A549 (cell line): ENCODE measurements around the gene CHRNA1. TPM values are rescaled to one million over a fixed set of nuclear protein-coding genes. Genes with fewer than 3 reads are reported as not detected.

Experiments
- ATAC-seq, 2 experiments: fragments of 200-7000 bp in 1 of 2; fragments of >200 bp in 1 of 2; cut with Nextera tagmentation in 1 of 2; cut with Tn5 transposase in 1 of 2; 3 replicates each; pipeline versions ENCODE4 v1.8.0 to v1.9.1; 2018 to 2020; ENCODE audit warnings: mild to moderate bottlenecking in 1 of 2, moderate library complexity in 1 of 2
- CTCF ChIA-PET: fragments of 300-600 bp; sonication (Branson Sonifier 250); formaldehyde crosslinking; extraction: SDS; loops from one replicate; lab custom pipeline; 2021; ENCODE audit warnings: antibody characterized with exemption, inconsistent platforms; lab: Yijun Ruan, JAX
- POLR2A ChIA-PET: fragments of 350-600 bp; formaldehyde crosslinking; extraction: SDS; loops from one replicate; lab custom pipeline; 2021; ENCODE audit warnings: antibody characterized with exemption, inconsistent platforms; lab: Yijun Ruan, JAX
- DNase-seq, 2 experiments: peaks; one replicate each; pipeline versions ENCODE4 v3.0.0 to v3.0.0-alpha.2; 2011 to 2016; ENCODE audit warnings: low read depth in 1 of 2, low spot score in 1 of 2
- FAIRE-seq: peaks from 2 replicates; lab custom pipeline; 2011; peaks lifted over from hg19 to GRCh38; lab: Jason Lieb, UNC
- H3K27ac ChIP-seq, 2 experiments: fragments of >200 bp; sonication (Bioruptor Twin); formaldehyde crosslinking; 3 replicates each; pipeline ENCODE4 v1.5.1; 2016 to 2017
- H3K4me1 ChIP-seq: fragments of >200 bp; sonication (Bioruptor Twin); formaldehyde crosslinking; 3 replicates; pipeline ENCODE4 v1.6.1; 2016
- H3K4me2 ChIP-seq: fragments of >200 bp; sonication (Bioruptor Twin); formaldehyde crosslinking; 3 replicates; pipeline ENCODE4 v1.6.1; 2016
- H3K4me3 ChIP-seq: fragments of >200 bp; sonication (Bioruptor Twin); formaldehyde crosslinking; 3 replicates; pipeline ENCODE4 v1.5.1; 2016
- H3K9me3 ChIP-seq: fragments of >200 bp; sonication (Bioruptor Twin); formaldehyde crosslinking; 3 replicates; pipeline ENCODE4 v1.6.1; 2016
- CHD4 ChIP-seq: fragments of 200-600 bp; sonication (generic); IDR thresholded peaks from 2 replicates; pipeline ENCODE4 v1.6.1; 2016; ENCODE audit warnings: antibody characterized with exemption, mild to moderate bottlenecking, borderline replicate concordance
- EHF ChIP-seq: fragments of 250-450 bp; sonication (Bioruptor Pico); IDR thresholded peaks from 2 replicates; pipeline ENCODE4 v1.5.0; 2020; ENCODE audit warnings: mild to moderate bottlenecking
- GATA3 ChIP-seq: IDR thresholded peaks from 2 replicates; pipeline ENCODE4 v1.6.1; 2012; ENCODE audit warnings: borderline replicate concordance
- HDAC2 ChIP-seq: fragments of 200-600 bp; sonication (generic); IDR thresholded peaks from 2 replicates; pipeline ENCODE4 v1.6.1; 2016
- JUN ChIP-seq, 2 experiments: fragments of >200 bp; sonication (Bioruptor Twin); formaldehyde crosslinking; IDR thresholded peaks; 2 replicates in 1 of 2; 3 replicates in 1 of 2; pipeline ENCODE4 v1.6.1; 2016 to 2017
- JUNB ChIP-seq: fragments of >200 bp; sonication (Bioruptor Twin); formaldehyde crosslinking; IDR thresholded peaks from 2 replicates; pipeline ENCODE4 v1.6.1; 2016
- KDM1A ChIP-seq: fragments of 200-600 bp; sonication (generic); IDR thresholded peaks from 2 replicates; pipeline ENCODE4 v1.6.1; 2016; ENCODE audit warnings: low read depth, mild to moderate bottlenecking
- KDM5A ChIP-seq: fragments of 200-600 bp; sonication (generic); IDR thresholded peaks from 2 replicates; pipeline ENCODE4 v1.6.1; 2016; ENCODE audit warnings: antibody characterized with exemption, mild to moderate bottlenecking
- MAFK ChIP-seq: fragments of 450-650 bp; IDR thresholded peaks from 2 replicates; pipeline ENCODE4 v1.6.1; 2014; ENCODE audit not compliant: partially characterized antibody
- PHF8 ChIP-seq: fragments of 200-600 bp; sonication (generic); IDR thresholded peaks from 2 replicates; pipeline ENCODE4 v1.6.1; 2016; ENCODE audit warnings: low read depth, mild to moderate bottlenecking, antibody characterized with exemption, moderate library complexity, borderline replicate concordance
- POLR2AphosphoS2 ChIP-seq: conservative IDR thresholded peaks from 2 replicates; pipeline ENCODE4 v1.6.1; 2012; ENCODE audit warnings: low read length, improper control_type of control experiment, inconsistent platforms
- RAD21 ChIP-seq, 2 experiments: fragments of >200 bp in 1 of 2; sonication (Bioruptor Twin) in 1 of 2; formaldehyde crosslinking in 1 of 2; IDR thresholded peaks in 1 of 2; conservative IDR thresholded peaks in 1 of 2; 2 replicates in 1 of 2; 3 replicates in 1 of 2; pipeline ENCODE4 v1.6.1; 2012 to 2018; ENCODE audit warnings: inconsistent platforms in 1 of 2
- RARB ChIP-seq: fragments of 250-450 bp; sonication (Bioruptor Pico); IDR thresholded peaks from 2 replicates; pipeline ENCODE4 v1.8.0; 2021; ENCODE audit warnings: mild to moderate bottlenecking, moderate library complexity
- RCOR1 ChIP-seq: fragments of 150-350 bp; IDR thresholded peaks from 2 replicates; pipeline ENCODE4 v1.6.1; 2014; ENCODE audit warnings: antibody characterized with exemption, low read length, low read depth
- REST ChIP-seq: fragments of 200-600 bp; sonication (generic); IDR thresholded peaks from 2 replicates; pipeline ENCODE4 v1.6.1; 2016; ENCODE audit warnings: antibody characterized with exemption, mild to moderate bottlenecking, moderate library complexity
- SREBF2 ChIP-seq: fragments of 450-650 bp; IDR thresholded peaks from 2 replicates; pipeline ENCODE4 v1.6.1; 2014; ENCODE audit warnings: mild to moderate bottlenecking, moderate library complexity
- ZC3H11A ChIP-seq: fragments of 450-650 bp; IDR thresholded peaks from 2 replicates; pipeline ENCODE4 v1.6.1; 2014; ENCODE audit warnings: antibody characterized with exemption, mild to moderate bottlenecking
- ZFP36 ChIP-seq: fragments of 450-650 bp; IDR thresholded peaks from 2 replicates; pipeline ENCODE4 v1.6.1; 2014; ENCODE audit warnings: borderline replicate concordance; ENCODE audit not compliant: partially characterized antibody
- ZSCAN20 ChIP-seq: fragments of 250-450 bp; sonication (Bioruptor Pico); IDR thresholded peaks from 2 replicates; pipeline ENCODE4 v1.8.0; 2022; ENCODE audit warnings: mild to moderate bottlenecking, moderate library complexity
- WGBS: methylation state at CpG from one replicate; pipeline ENCODE4 v1.1.6; 2017; ENCODE audit errors: missing lambda C conversion rate; 5-methylcytosine and 5-hydroxymethylcytosine counted together
- polyA plus RNA-seq, 4 experiments: library from polyadenylated mRNA; depleted of rRNA in 3 of 4; stranded (reverse); fragments of >200 nt; fragmentation: RNase III in 1 of 4; extraction: RNeasy Plus Mini Kit Qiagen cat#74134 plus additional on column Dnase treatment in 1 of 4; gene quantifications; 2 replicates in 3 of 4; 3 replicates in 1 of 4; pipeline ENCODE4 v1.2.3, GENCODE V29; 2011 to 2017
- TF ChIP-seq, protein P1 (sequence below): fragments of 250-450 bp; sonication (Bioruptor Pico); IDR thresholded peaks from 2 replicates; pipeline ENCODE4 v1.5.0; 2020; ENCODE audit warnings: low read depth, mild to moderate bottlenecking, moderate library complexity
- TF ChIP-seq, protein P2 (sequence below): fragments of >200 bp; sonication (Bioruptor Twin); formaldehyde crosslinking; IDR thresholded peaks from 3 replicates; pipeline ENCODE4 v1.5.1; 2016
- TF ChIP-seq, protein P3 (sequence below): fragments of 150-350 bp; IDR thresholded peaks from 2 replicates; pipeline ENCODE4 v1.6.1; 2014; ENCODE audit warnings: low read depth, mild to moderate bottlenecking, low read length

The CHRNA1 gene
- polyA plus RNA-seq, 2 of the 4 experiments (the other 2 are of a cell fraction): not detected

DNA sequence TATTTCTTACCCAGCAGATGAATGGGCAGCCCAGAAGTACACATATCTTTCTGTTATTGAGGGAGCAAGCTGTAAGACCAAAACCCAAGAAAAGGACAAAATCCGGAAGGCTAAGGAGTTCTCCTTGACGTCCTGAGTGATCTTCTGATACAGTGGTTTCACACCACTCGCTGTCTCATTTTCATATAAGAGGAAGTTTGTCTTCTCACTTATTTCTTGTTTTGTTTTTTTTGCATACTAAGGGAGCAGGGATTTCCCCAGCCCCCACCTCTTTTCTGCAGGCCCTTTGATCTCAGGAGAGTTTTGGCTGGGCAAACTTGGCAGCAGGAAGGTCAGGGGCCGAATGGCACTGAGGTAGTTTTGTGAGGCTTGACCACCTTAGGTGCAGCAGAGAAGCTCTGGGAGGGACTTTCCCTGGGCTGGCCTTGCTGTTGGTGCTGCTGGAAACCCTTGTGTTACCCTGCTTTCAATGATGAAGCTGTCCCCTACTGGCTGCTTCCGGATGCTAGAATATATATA lies 13.3 kb downstream of the CHRNA1 start:
- no peak for FAIRE-seq
- POLR2A ChIA-PET: no interaction called here

GRCh38 chr2:174749793-174750192 lies 14.5 kb downstream of the CHRNA1 start:
- DNase-seq: no peak
- no peak for FAIRE-seq
- H3K27ac ChIP-seq: no peak overlapping the region
- H3K9me3 ChIP-seq: no peaks in the 10 kb centered on the region
- no peak overlapping the region for H3K4me3 ChIP-seq
- no peaks in the 10 kb centered on the region for H3K4me1 ChIP-seq
- H3K4me2 ChIP-seq: no peak overlapping the region
- ChIA-PET CTCF (interaction anchor here (0.8 to 4.6 kb wide), 18 partner anchors 11 to 458 kb away, joined by 3 to 68 read pairs (median 4); partner anchors contain the start of gene CHRNA1), POLR2A (no interaction called here)
- no peak for TF ChIP-seq JUN (IDR thresholded peaks at IDR 0.05)
- TF ChIP-seq JUNB: no peak
- TF ChIP-seq, protein P1, sequence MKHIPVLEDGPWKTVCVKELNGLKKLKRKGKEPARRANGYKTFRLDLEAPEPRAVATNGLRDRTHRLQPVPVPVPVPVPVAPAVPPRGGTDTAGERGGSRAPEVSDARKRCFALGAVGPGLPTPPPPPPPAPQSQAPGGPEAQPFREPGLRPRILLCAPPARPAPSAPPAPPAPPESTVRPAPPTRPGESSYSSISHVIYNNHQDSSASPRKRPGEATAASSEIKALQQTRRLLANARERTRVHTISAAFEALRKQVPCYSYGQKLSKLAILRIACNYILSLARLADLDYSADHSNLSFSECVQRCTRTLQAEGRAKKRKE (CRISPR knock-in tag): no peak
- TF ChIP-seq KDM1A: no peak
- TF ChIP-seq EHF (CRISPR knock-in tag): no peak
- TF ChIP-seq RCOR1: no peak
- TF ChIP-seq PHF8: no peak
- TF ChIP-seq, protein P2, sequence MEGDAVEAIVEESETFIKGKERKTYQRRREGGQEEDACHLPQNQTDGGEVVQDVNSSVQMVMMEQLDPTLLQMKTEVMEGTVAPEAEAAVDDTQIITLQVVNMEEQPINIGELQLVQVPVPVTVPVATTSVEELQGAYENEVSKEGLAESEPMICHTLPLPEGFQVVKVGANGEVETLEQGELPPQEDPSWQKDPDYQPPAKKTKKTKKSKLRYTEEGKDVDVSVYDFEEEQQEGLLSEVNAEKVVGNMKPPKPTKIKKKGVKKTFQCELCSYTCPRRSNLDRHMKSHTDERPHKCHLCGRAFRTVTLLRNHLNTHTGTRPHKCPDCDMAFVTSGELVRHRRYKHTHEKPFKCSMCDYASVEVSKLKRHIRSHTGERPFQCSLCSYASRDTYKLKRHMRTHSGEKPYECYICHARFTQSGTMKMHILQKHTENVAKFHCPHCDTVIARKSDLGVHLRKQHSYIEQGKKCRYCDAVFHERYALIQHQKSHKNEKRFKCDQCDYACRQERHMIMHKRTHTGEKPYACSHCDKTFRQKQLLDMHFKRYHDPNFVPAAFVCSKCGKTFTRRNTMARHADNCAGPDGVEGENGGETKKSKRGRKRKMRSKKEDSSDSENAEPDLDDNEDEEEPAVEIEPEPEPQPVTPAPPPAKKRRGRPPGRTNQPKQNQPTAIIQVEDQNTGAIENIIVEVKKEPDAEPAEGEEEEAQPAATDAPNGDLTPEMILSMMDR: no peak
- TF ChIP-seq, all 56 proteins: peak for 0
- ATAC-seq: no peak
- 58% methylated on average over 8 of the region's 8 CpGs for WGBS

More for the DNA sequence above, 13.3 kb downstream of the CHRNA1 start:
- no peaks in the 10 kb centered on the region for H3K9me3 ChIP-seq
- no peak for DNase-seq
- TF ChIP-seq RARB (no peak), REST (no peak), MAFK (no peak), POLR2AphosphoS2 (no peak), RAD21 (conservative IDR thresholded peaks at IDR 0.05 in 1 of 2, IDR thresholded peaks at IDR 0.05 in 1 of 2) (no peak), CHD4 (no peak), ZFP36 (no peak), ZSCAN20 (CRISPR knock-in tag) (no peak), SREBF2 (no peak), GATA3 (no peak), EHF (CRISPR knock-in tag) (no peak), HDAC2 (no peak), ZC3H11A (no peak), KDM5A (no peak)
- TF ChIP-seq, protein P3, sequence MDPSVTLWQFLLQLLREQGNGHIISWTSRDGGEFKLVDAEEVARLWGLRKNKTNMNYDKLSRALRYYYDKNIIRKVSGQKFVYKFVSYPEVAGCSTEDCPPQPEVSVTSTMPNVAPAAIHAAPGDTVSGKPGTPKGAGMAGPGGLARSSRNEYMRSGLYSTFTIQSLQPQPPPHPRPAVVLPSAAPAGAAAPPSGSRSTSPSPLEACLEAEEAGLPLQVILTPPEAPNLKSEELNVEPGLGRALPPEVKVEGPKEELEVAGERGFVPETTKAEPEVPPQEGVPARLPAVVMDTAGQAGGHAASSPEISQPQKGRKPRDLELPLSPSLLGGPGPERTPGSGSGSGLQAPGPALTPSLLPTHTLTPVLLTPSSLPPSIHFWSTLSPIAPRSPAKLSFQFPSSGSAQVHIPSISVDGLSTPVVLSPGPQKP: no peak
- TF ChIP-seq, all 56 proteins: peak for 0
- CTCF ChIA-PET: interaction anchor here (1.4 to 4.6 kb wide), 2 partner anchors 11 to 20 kb away, joined by 4 to 68 read pairs; partner anchors contain the start of gene CHRNA1
- no peak overlapping the region for H3K4me2 ChIP-seq
- H3K4me3 ChIP-seq: no peak overlapping the region
- no peaks in the 10 kb centered on the region for H3K4me1 ChIP-seq
- ATAC-seq: no peak
- no peak overlapping the region for H3K27ac ChIP-seq
- 83% methylated on average over 5 of the region's 5 CpGs for WGBS
